ENCODE data around the gene GK2. TPM values are rescaled to one million over a fixed set of nuclear protein-coding genes. Genes with fewer than 3 reads are reported as not detected.

The GK2 gene
- total RNA-seq, 1 donor from 2014 or later: not detected

DNA sequence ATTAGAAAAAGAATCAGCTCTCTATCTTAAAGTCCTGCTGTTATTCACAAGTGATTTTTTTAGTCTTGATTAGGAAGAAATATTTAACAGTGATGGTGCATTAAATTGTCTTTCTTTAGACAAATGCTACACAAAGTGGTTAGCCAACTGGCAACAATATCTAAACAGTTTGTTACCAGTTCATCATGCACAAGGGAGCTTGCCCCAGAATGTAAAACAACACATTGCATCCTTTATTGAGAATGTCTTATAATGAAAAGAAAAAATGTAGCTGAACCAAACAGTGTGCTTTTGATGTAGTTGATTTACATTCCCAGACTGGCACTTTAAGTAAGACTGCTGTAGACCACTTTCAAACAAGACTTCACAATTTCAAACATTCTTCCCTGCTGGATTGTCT lies 48.0 kb downstream of the GK2 start:
- H3K4me1 Mint-ChIP-seq (ENCODE audit: low read depth): no peaks in the 10 kb centered on the region
- no peaks in the 10 kb centered on the region for H3K36me3 Mint-ChIP-seq (ENCODE audit: low read depth)

DNA sequence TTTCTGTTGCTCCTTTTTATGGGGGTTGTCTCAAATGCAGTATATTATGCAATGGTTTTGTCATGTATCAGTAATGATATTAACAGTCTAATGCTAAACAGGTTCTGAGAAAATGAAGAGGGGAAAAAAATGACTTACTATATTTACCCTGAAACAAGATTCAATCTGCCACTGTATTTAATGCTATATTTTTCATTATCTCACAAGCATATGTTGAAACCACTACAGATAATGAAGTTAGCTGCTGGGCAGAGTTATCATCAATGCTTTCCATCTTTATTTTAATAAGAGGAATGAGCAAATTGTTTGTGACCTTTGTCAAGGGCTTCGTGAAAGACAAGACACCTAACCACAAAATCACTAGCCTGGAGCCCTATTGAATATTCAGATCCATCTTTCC lies 49.6 kb downstream of the GK2 start:
- no peak for DNase-seq (ENCODE audit: low spot score)
- peaks cover 2% of the 10 kb centered on the region for H3K27me3 Mint-ChIP-seq (ENCODE audit: low read depth)
- H3K4me3 Mint-ChIP-seq (ENCODE audit: unreplicated experiment): no peak overlapping the region
- TF ChIP-seq, protein P1, sequence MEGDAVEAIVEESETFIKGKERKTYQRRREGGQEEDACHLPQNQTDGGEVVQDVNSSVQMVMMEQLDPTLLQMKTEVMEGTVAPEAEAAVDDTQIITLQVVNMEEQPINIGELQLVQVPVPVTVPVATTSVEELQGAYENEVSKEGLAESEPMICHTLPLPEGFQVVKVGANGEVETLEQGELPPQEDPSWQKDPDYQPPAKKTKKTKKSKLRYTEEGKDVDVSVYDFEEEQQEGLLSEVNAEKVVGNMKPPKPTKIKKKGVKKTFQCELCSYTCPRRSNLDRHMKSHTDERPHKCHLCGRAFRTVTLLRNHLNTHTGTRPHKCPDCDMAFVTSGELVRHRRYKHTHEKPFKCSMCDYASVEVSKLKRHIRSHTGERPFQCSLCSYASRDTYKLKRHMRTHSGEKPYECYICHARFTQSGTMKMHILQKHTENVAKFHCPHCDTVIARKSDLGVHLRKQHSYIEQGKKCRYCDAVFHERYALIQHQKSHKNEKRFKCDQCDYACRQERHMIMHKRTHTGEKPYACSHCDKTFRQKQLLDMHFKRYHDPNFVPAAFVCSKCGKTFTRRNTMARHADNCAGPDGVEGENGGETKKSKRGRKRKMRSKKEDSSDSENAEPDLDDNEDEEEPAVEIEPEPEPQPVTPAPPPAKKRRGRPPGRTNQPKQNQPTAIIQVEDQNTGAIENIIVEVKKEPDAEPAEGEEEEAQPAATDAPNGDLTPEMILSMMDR (IDR thresholded peaks at IDR 0.05): no peak
- H3K4me1 Mint-ChIP-seq (ENCODE audit: low read depth): no peaks in the 10 kb centered on the region
- H3K27ac Mint-ChIP-seq (ENCODE audit: unreplicated experiment): no peak overlapping the region
- no peaks in the 10 kb centered on the region for H3K36me3 Mint-ChIP-seq (ENCODE audit: low read depth)
- H3K9me3 Mint-ChIP-seq (ENCODE audit: low read depth): no peaks in the 10 kb centered on the region

More for the DNA sequence above, 48.0 kb downstream of the GK2 start:
- H3K9me3 Mint-ChIP-seq (ENCODE audit: low read depth): no peaks in the 10 kb centered on the region
- TF ChIP-seq, protein P1 (IDR thresholded peaks at IDR 0.05): no peak
- no peak overlapping the region for H3K4me3 Mint-ChIP-seq (ENCODE audit: unreplicated experiment)
- H3K27me3 Mint-ChIP-seq (ENCODE audit: low read depth): peaks cover 2% of the 10 kb centered on the region
- no peak for DNase-seq (ENCODE audit: low spot score)
- H3K27ac Mint-ChIP-seq (ENCODE audit: unreplicated experiment): no peak overlapping the region

DNA sequence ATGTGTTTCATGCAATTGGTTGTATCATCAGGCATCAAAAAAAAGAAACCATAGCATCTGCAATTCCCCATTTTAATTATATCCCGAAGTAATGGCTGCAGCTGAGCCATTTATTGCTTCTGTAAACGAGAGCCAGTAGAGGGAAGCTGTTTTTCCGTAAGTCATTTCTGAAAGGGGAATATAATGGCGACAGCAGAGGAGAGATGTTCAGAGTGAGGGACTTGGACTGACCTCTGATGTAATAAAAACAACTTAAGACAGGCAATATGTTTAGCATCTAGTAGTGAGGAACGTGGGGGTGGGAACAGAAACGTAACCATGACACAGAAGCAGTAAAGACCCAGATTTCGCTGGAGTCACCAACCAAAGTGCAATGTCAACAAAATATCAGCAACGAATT lies 50.7 kb downstream of the GK2 start:
- no peaks in the 10 kb centered on the region for H3K36me3 Mint-ChIP-seq (ENCODE audit: low read depth)
- no peak overlapping the region for H3K4me3 Mint-ChIP-seq (ENCODE audit: unreplicated experiment)
- H3K27me3 Mint-ChIP-seq (ENCODE audit: low read depth): peaks cover 2% of the 10 kb centered on the region
- H3K27ac Mint-ChIP-seq (ENCODE audit: unreplicated experiment): no peak overlapping the region
- DNase-seq (ENCODE audit: low spot score): no peak
- TF ChIP-seq, protein P1 (IDR thresholded peaks at IDR 0.05): no peak
- H3K4me1 Mint-ChIP-seq (ENCODE audit: low read depth): no peaks in the 10 kb centered on the region
- no peaks in the 10 kb centered on the region for H3K9me3 Mint-ChIP-seq (ENCODE audit: low read depth)

Other genes with a start within 250 kb of the GK2 start
- gene NAA11, start 82.2 kb downstream of the GK2 start, total RNA-seq: not detected in 3 replicates

Data from chondrocyte (in vitro differentiated cells).